ENCODE measurements around the gene NOLC1.
A peak's percentile ranks its signal among the peaks of the same experiment; 100 is the strongest.

The NOLC1 gene

DNA sequence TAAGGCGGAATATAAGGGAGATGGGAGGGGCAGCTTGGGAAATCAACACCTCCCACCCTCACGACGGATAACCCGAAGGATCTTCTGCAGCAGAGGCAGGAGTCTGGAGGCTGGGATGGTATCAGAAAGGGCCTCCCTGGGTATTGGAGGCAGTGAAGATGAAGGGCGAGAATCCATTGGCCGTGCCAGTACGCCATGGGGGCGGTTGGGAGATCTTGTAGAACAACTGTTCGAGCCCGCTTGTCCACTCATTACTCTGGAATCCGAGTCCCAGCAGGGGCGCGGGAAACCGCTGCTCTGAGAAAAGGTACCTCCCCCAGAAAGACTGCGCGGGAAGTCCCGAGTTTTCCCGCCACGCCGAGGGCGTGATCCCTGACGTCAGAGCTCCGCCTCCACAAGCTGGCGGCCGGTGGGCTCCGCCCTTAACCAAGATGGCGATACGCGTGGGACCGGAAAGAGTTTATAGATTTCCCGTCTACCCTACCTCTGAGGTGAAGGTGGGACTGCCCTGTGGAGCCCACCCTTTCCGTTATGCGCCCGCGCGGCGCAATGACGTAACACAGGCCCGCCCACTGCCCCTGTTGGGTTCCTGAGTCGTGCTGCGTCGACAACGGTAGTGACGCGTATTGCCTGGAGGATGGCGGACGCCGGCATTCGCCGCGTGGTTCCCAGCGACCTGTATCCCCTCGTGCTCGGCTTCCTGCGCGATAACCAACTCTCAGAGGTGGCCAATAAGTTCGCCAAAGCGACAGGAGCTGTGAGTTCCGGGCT, at the start of gene NOLC1:
Gene NOLC1 (plus strand): TSS at position 616 of the 771 bp plus-strand sequence. CDS start 22 bp downstream, at position 638.
- peak; percentile 98 for DNase-seq

DNA sequence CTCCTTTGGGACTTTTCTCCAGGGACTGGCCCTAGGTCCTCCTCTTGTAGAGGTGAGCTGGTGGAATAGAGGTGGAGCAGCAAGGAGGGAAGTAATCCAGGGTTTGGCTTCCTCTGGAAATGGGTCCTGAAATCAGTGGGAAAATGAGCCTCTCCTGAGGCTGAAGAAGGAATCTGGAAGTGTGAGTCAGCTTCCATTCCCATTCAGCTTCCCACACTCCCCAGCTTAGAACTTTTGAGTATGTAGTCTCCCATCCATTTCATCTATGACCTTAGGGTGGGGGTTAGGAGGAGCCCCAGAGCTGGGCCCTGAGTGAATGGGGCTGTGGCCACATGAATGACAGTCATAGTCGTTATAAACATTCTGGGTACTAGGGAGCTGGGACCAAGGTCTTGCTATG, 49.8 kb upstream of the NOLC1 start:
- DNase-seq = no peak

DNA sequence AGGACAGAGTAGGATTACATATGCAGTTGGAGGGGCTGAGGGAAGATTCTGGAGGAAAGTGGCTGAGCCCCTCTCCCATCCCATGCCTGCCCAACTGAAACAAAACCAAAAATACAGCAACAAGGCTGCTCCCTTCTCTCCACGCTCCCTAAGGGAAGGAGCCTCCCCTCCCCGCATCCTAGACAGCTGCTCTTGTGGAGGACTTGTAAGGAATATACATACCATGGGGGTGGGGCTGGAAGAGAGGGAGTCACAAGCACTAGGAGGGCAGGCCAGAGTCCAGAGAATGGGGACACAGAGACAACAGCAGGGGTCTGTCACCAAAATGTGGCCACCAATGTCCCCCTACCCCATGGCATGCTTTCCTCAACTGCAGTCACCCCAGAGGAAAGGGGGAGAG, 45.2 kb upstream of the NOLC1 start:
- no peak for DNase-seq

DNA sequence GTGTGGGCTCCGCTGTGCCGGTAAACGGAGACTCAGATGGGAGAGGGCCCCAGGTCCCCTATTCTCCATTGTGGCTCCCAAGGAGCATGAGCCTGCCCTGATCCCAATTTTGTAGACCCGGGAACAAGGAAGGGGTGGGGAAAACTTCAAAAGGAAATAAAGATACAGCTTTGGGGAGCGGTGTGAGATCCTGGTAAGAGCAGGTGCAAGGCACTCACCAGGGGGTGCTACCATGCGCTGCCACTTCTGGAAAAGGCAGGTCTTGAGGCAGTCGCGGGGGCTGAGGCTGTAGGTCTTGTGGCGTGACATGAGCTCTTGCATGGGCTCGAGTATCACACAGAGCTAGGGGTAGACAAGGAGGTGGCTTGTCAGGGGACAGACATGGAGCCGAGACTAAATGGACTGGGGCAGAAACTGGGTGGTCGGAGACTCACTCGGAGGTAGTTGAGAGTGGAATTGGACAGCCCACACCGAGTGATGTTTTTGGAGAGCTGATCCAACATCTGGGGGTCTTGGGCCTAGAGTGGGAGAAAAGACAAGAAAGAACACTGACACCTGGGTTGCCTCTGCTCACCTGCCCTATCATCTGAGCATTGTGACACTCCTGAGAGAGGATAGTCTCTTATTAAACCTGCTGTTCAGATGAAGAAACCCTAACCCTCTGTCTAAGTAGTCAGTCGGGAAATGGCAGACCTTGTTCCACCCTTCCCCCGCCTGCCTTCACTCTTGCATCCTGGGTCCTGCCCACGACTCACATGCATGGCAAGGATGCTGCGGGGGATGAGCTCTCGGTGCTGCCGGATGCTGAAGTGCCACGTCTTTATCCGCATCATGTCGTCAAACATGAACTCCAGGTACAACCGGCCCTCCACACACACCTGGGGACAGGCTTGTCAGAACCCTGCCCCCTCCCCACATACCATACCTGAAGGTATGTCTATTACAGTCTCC, 42.7 kb upstream of the NOLC1 start:
- no peak for DNase-seq

DNA sequence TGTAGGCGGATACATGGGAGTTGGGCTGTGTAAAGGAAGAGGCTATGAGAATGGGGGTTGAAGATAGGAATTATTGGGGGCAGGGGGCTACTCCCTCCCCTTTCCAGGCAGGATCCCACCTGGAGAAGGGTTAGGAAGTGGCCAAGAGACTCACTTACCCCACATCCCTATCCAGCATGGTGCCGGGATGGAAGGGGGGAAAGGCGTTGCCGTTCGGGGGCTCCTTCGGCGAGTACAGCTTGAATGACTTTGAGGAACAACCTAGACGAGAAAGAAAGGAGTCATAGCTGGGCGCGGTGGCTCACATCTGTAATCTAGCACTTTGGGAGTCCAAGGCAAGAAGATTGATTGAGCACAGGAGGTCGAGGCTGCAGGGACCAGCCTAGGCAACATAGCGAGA, 40.9 kb upstream of the NOLC1 start:
- DNase-seq = no peak

DNA sequence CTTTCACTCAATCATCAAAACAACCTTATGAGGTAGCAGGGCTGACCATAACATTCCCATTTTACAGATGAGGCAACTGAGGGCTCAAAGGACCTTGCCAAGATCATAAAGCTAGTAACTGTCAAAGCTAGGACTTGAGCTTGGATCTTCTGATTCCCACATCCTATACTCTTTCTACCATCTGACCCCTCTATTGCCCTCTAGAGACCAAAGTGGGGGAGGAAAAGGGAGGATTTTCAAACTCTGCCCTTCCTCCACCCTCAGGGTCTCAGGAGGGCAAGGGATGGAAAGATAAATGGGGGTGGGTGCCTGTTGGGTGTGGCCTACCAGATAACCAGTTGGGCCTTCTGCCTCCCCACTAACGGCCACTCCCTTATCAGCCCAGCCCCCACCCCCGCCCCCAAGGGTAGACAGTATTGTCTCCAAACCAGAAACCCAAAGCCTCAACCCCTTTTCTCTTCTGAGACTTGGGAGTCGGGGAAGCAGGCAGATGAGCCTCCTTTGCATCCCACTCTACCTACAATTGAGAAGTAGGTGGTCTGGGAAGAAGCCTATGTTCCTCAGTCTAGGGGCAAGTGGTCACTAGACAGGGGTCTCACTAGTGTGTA, 39.9 kb upstream of the NOLC1 start:
- no peak for DNase-seq

DNA sequence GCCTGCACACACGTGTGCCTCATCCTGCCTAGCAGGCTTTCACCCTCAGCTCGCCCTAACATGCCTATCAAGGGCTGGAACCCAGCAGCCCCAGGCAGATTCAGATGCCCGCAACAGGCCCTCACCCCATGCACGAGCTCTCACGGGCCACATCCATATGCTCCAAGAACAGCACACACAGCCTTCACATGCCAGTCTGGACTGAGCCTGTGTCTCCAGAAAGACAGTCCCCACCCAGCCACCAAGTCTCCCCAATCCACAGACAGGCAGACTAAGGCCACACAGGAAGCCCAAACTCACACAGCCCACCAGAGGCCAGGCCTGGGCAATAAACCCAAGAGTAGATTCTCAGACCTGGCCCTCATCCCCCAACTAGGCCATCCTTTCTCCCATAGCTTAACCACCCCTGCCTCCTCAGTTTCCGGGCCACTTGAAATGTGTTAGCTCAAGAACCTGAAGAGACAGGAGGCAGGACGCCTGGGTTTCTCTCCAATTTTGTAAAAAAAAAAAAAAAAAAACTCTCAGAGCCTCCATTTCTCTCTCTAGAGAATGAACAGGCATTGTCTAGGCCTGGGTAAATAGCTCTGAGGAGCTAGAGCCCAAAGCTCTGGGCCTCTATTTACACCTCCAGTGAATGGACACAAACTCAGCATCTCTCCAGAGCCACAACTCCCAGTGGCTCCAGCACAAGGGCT, 38.8 kb upstream of the NOLC1 start:
- no peak for DNase-seq

DNA sequence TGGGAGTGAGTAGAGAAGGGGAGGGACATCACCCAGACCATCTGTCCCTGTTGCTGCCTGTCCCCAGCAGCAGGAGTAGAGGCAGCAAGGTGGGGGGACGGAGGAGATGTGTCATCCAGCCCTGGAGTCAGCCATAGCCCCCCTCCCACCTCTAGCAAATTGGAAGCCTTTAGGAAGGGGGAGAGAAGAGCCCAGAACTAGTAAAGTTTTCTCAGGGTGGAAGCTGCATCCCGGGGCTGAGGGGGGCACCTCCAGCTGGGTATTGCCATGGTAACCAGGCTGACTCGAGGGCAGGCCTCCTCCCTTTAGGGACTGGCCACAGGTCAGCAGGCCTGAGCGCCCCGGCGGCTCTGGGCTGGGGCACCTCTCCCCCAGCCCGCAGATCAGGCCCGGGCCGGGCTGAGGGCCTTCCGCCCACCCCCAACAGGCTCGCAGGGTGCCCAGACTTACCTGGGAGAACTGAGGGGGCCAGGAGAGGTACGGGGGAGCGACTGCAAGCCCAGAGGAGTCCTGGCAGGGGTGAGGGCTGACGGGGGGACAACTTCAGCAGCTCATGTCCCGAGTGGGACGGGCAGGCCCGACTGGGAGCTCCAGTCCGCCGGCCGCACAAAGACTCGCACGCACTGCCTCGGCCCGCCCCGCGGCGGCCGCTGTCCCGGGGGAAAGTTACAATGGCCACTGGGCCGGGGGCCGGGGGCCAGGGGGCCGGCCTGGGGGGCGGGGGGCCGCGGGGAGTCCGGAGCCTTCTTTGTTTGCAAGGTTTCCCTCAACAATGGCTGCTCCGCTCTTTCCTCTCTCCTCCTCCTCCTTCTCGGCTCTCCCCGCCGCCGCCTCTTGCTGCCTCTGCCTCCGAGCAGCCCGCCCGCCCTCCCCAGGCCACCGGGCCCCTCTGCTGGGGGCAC, 38.0 kb upstream of the NOLC1 start:
- peak; percentile 63 for DNase-seq

DNA sequence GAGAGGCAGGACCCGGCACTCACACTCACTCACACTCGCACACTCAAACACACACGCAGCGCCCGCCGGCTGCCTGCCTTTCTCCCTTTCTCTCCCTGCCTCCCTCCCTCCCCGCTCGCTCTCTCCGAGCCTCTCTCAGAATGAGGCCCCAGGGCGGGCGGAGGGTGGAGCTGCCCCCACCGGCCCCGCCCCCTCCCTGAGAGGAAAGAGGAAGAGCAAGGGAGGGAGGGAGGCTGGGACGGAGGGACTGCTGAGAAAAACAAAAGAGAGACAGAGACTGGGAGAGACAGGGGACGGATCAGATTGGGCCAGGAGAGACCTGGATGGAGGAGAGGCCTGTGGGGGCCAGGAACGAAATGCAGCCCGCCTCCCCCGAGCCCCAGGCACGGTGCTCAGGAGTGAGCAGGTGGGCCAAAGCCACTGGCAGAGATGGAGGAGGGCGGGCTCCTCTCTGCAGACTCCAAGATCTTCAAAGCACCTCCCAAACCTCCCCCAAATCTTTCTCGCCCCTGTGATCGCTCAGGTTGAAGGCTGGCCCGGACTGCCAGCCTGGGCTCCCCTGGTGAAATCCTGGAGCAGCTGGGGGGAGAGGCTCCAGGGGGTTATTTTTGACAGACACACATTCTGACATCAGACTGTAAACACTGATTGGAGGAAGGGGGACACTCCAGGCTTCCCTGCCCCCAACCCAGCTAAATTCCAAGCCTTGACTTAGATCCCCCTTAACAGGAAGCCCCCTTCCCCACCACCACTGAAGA, 37.1 kb upstream of the NOLC1 start:
- peak; percentile 90 for DNase-seq

DNA sequence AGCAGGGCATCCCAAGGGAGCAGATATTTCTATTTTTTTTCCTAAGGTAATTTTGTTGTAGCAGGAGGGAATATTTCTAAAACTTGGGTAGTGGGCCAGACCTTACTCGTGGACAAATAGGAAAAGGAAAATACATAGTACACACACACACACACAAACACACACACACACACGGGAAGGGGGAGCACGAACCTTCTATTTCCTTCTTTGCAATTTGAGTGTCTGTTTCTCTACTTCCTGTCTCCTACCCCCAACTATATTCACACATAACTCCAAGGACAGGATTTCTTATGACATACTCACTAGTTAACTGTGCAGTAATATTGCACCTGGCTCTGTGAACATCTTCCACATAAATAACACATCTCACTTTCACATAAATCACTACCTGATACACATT, 36.4 kb upstream of the NOLC1 start:
- DNase-seq = no peak

DNA sequence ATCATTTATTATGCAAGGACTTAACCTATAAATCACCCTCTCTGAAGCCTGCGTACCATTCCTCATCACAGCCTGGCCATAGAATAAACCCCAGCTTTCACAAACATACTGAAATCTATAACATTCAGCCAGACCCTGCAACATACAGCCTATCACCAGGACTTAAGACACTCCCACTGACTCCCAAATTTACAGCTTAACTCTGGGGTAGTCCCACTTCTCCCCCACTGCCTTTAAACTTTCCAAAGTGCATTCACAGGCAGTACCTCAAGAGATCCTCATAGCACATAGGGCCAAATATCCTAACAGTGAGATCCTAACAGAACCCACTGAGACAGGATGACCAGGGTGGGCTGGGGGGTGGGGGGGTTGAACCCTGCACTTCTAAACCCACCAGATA, 35.5 kb upstream of the NOLC1 start:
- DNase-seq = no peak

DNA sequence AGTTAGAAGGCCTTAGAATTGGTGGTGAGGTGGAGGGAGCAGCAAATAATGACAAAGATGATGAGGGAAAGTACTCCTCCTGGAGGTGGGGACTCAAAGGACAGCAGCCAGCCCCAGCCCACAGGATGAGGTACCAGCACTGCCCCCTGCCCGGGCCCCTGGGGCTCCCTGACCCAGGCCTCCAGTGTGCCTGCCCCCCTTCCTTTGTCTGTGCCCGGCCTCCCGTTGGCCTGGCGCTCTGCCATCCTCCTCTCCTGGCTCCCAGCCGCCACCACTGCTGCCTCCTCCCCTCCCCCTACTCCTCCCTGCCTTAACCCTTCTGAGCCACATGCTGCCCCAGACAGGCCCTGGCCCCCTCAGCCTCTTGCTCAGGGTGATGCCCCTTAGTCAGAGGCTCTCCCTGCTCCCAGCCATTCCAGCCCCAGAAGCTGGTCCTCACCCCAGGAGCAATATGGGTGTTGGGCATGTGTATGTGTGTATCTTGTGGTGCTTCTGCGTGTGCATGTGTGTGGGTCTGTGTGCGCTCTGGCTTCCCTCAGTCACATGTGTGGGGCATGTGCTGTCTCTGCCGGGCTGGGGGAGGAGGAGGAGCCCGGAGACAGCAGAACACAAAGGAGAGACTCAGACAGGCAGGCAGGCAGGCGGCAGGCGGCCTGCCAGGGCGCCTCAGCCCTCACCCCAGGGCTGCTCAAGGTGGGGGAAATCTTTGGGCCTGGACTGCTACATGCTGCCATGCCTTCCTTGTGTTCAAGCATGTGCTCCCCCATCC, 34.6 kb upstream of the NOLC1 start:
- DNase-seq = peak; percentile 96

DNA sequence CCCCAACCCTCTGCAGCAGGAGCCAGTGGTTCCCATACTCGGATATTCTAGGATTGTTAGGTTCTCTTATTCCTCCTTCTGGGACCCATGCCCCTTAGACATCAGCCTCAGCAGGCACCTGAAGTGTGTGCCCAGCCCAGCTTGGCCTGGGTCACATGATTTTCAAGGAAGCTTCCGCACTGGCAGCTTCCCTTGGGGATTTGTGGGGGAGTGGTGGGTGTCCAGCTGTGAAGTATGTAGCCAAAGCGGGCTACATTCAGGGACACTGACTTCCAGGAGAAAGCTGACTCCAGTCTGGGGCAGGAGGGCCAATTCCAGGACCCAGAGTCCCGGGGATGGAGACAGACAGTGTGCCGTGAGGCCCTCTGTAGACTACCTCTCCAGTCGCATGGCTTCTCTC, 33.3 kb upstream of the NOLC1 start:
- DNase-seq = peak; percentile 52

DNA sequence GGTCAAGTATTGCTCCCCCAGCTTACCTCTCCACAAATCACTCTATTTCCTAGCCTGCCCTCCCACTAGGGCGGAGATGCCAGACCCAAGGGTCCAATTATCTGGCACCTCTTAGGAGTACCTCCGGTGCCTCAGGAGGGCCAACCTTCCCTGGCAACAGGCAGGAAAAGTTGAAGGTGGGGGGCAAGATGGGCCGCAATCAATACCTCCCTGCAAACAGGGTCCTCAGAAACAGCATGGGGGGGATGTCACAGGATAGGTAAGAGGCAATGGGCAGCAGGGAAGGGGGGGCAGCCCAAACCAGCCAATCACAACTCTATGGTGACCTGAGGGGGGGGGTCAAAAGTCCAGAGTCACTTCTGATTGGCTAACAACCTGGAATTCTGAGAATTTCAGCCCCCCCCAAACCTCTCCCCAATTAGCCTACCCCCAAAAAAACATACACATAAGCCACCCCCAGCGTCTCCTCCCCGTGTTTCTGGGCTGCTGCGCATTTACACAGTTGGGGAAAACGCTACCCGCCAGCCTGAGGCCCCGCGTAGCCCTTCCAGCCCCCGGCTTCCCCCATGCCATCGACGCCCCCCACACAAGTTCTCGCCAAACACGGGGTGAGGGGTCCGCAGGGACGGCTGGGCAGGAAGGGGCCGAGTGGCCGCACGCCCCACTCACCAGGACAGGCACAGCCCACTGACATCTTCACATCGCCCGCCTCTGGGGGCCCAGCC, 32.6 kb upstream of the NOLC1 start:
- peak; percentile 49 for DNase-seq

DNA sequence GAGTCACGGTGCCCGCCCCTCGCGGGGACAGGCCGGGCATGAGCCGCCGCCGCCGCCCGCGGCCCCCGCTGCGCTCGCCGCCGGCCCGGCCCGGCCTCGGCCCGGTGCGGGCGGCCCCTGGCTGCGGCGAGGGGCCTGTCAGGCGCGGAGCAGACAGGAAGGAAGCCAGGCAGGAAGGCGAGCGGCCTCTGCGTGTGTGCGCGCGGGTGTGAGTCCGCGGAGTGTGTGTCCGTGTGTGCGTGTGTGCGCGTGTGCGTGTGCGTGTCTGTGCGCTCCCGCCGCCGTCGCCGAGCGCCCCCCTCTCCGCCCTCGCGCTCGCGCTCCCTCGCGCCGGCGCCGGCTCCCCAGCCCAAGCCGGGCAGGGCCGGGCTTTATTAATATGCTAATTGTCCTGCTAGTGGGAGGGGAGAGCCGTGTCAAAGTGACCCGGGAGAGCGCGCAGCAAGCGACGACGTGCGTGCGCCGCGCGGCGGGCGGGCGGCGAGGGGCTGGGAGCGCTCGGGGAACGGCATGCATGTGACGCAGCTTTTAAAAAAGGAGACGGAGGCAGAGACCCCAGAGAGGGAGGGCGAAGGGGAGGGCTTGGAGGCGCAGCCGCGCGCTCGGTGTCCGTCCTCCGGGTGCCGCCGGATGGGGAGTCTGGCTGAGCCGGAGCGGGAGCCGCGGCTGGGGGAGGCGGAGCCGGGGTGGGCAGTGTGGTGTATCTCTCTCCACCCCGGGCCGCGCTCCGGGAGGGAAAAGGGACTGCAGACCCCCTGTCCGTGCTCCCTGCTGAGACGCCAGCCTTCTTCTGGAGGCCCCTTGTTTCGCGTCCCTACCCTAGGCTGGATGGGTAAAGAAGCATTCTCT, 31.8 kb upstream of the NOLC1 start, which contains the start of gene LDB1:
Gene LDB1 (minus strand): TSS at position 227 of the 849 bp plus-strand sequence. CDS start 258 bp downstream, outside the sequence.
- DNase-seq = peak; percentile 94

DNA sequence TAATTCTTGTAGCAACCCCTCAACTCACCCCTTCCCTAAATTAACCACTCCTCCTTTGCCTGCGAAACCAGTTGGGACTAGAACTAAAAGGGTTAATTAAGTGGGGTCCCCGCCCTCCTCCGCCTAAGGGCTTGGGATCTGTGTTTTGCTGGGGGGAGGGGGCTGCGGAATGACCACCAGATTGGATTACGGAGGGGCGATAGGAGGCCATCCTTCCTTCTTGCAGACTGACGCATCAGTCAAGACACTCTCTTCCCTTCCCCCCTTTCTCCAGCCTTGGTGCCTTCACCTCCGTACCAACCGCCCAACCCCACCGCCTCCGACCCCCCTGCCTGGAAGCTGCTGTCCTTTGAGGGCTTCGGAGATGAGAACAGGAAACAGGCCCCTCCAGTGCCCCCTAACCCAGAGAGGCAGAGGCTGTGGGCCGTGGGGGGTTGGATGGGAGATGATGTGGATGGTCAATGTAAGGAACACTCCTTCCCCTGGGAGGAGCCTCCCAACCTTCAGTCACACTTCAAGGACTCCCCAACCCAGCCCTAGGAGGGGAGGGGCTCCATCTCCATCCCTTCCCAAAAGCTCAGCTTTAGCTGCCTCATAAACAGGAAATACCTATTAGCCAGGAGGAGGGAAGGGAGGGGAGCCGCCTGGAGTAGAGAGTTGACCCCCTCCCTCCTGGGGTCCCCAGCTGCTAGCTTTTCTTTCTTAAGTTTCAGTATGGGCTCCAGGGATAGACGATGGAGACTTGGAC, 31.0 kb upstream of the NOLC1 start:
- DNase-seq = no peak

DNA sequence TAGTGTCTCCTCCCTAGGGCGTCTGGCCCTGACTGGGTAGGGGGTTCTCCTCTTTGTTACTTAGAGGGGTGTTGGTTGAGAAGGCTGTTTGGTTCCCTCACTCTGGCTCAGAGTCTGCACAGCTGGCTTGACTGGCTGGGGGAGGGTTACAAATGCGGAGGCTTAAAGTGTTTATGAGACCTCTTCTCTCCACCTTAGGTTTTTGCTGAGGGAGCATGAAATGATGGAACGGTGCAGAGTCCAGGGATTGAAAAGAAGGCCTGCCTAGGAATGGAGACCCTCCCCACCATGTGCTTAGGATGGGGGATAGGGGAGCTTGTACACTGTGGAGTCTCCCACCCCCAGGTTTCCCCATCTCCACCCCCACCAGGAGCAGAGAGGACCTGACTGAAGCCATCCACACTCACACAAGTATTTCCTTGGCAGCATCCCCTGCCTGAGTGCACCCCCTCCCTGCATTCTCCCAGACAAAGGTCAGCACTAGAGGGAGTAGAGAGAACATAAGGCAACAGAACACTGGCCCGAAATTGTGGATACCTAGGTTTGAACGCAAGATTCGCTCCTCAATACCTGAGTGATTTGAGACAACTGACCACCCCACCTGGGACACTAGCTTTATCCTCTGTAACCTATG, 30.3 kb upstream of the NOLC1 start:
- DNase-seq = no peak
